ENCODE results near the gene OCIAD1. TPM values are rescaled to one million over a fixed set of nuclear protein-coding genes. Genes with fewer than 3 reads are reported as not detected.

OCIAD1 gene
- total RNA-seq, 2 experiments from 2014 or later: 76.1 to 136 TPM

GRCh38 chr4:48796191-48796926 lies 34.5 kb upstream of the OCIAD1 start:
- no peak for TF ChIP-seq CTCF (conservative IDR thresholded peaks at IDR 0.05; ENCODE audit: low read length)
- Histone ChIP-seq H3K9me3 (ENCODE audit: low read length) (no peaks in the 10 kb centered on the region), H4K20me1 (ENCODE audit: insufficient read depth, low read length) (no peaks in the 10 kb centered on the region), H3K4me3 (ENCODE audit: low read depth, low read length, poor library complexity, severe bottlenecking) (no peak overlapping the region), H3K79me2 (ENCODE audit: insufficient read depth, low read depth, low read length) (no peaks in the 10 kb centered on the region), H3K27ac (ENCODE audit: low read depth, low read length, poor library complexity, severe bottlenecking) (no peak overlapping the region), H3K4me2 (ENCODE audit: low read length) (no peak overlapping the region), H3K4me1 (ENCODE audit: insufficient read depth, low read length, poor library complexity, severe bottlenecking) (peaks cover 30% of the 10 kb centered on the region), H3K9me2 (ENCODE audit: insufficient read depth, low read length) (no peaks in the 10 kb centered on the region), H3K36me3 (ENCODE audit: insufficient read depth, low read length) (no peaks in the 10 kb centered on the region), H2AFZ (ENCODE audit: low read length) (no peak overlapping the region; the same call in 1 of the 2 replicates)
- intact Hi-C loops (cut with micrococcal nuclease; ENCODE audit: unreplicated experiment): no loop called here
- POLR2A ChIA-PET: interaction anchor here (1.0 to 1.9 kb wide), 6 partner anchors 10 to 33 kb away, joined by 3 to 8 read pairs (median 4); no protein-coding TSS in a partner anchor
- no peak for DNase-seq (ENCODE audit: low spot score)
- BruUV-seq (replicated peaks): no TSS peak
- CTCF ChIA-PET (ENCODE audit: unreplicated experiment): interaction anchor here (0.6 kb wide), 1 partner anchor 33 kb away, joined by 5 read pairs; no protein-coding TSS in a partner anchor

GRCh38 chr4:48796927-48797679 lies 33.8 kb upstream of the OCIAD1 start:
- intact Hi-C loops (cut with micrococcal nuclease; ENCODE audit: unreplicated experiment): no loop called here
- Histone ChIP-seq H3K79me2 (ENCODE audit: insufficient read depth, low read depth, low read length) (no peaks in the 10 kb centered on the region), H3K4me3 (ENCODE audit: low read depth, low read length, poor library complexity, severe bottlenecking) (no peak overlapping the region), H3K4me1 (ENCODE audit: insufficient read depth, low read length, poor library complexity, severe bottlenecking) (peaks cover 27% of the 10 kb centered on the region), H3K36me3 (ENCODE audit: insufficient read depth, low read length) (no peaks in the 10 kb centered on the region), H3K4me2 (ENCODE audit: low read length) (no peak overlapping the region), H2AFZ (ENCODE audit: low read length) (no peak overlapping the region), H3K9me2 (ENCODE audit: insufficient read depth, low read length) (no peaks in the 10 kb centered on the region), H3K27ac (ENCODE audit: low read depth, low read length, poor library complexity, severe bottlenecking) (no peak overlapping the region), H4K20me1 (ENCODE audit: insufficient read depth, low read length) (no peaks in the 10 kb centered on the region), H3K9me3 (ENCODE audit: low read length) (no peaks in the 10 kb centered on the region)
- TF ChIP-seq CTCF (conservative IDR thresholded peaks at IDR 0.05; ENCODE audit: low read length): no peak
- no peak for TF ChIP-seq EZH2phosphoT487 (IDR thresholded peaks at IDR 0.05; ENCODE audit: borderline replicate concordance, low read depth, low read length)
- no peak for DNase-seq (ENCODE audit: low spot score)
- POLR2A ChIA-PET: interaction anchor here (0.6 to 1.9 kb wide), 4 partner anchors 11 to 215 kb away, joined by 3 to 8 read pairs (median 6); no protein-coding TSS in a partner anchor
- CTCF ChIA-PET (ENCODE audit: unreplicated experiment): interaction anchor here (0.6 to 1.0 kb wide), 2 partner anchors 13 to 34 kb away, joined by 3 to 5 read pairs; no protein-coding TSS in a partner anchor
- BruUV-seq (replicated peaks): no TSS peak
